Amniotic epithelial cell (primary cell): ENCODE data around the gene HMCN2.
"Not testable (repeated sequence)": the region's sequence is repeated elsewhere in the genome, so short reads cannot be mapped to it uniquely, and the experiment has no call there.

ENCODE experiments used
- DNase-seq: peaks from one replicate; pipeline ENCODE4 v3.0.0-alpha.2; 2010; ENCODE audit warnings: low read depth

HMCN2 gene

DNA sequence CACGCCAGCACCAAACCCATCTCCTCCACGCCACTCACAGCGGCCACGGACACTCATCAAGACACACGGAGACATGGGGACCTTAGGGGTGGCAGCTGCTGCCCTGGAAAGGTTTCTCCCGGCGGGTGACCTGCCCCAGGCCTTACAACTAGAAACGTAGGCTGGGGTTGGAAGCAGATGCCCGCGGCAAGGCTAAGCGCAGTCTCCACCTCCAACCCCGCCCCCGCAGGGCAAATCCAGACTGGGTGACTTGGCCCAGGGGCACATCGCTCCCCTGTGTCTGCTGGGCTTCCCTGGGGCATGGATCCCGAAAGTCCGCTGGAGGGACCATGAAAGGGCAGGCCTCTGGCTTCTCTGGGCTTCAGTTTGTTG lies 167.2 kb downstream of the HMCN2 start:
- DNase-seq, result no peak

DNA sequence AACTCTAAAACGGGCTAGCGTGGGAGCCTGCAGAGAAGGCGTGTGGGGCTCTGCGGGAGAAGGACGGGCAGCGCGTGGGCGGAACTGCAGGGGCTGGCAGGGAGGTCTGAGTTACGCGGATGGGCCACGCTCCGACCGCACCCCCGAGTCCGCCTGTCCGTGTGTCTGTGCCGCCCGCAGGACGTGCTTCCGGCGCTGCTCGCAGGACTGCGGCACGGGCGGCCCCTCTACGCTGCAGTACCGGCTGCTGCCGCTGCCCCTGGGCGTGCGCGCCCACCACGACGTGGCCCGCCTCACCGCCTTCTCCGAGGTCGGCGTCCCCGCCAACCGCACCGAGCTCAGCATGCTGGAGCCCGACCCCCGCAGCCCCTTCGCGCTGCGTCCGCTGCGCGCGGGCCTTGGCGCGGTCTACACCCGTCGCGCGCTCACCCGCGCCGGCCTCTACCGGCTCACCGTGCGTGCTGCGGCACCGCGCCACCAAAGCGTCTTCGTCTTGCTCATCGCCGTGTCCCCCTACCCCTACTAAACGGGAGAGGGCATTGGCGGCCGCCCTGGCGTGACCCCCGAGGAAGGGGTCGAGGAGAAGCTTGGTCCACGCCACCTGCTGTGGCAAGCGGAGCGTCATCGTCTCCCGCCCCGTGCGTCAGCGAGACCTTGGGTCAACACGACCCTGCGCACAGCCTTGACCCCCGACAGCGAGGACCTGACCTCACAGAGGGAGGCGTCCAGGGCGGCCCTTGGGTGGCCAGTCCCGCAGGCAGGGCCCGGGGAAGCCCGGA lies 167.8 kb downstream of the HMCN2 start:
- peak; percentile 27 for DNase-seq

DNA sequence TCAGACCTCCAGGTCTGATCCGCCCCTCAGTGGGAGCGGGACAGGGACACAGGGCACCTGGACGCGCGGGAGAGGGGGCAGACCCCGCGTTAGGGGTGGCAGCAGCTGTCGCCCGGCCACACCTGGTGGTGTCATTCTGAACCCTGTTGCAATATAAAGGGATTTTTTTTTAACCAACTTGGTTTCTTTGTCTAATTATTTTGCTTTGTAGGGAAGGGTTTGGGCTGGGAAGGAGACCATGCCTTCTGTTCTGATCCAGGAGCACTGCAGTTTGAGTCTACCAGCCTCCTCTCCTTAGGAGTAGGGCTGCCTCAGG lies 168.3 kb downstream of the HMCN2 start:
- no peak for DNase-seq

DNA sequence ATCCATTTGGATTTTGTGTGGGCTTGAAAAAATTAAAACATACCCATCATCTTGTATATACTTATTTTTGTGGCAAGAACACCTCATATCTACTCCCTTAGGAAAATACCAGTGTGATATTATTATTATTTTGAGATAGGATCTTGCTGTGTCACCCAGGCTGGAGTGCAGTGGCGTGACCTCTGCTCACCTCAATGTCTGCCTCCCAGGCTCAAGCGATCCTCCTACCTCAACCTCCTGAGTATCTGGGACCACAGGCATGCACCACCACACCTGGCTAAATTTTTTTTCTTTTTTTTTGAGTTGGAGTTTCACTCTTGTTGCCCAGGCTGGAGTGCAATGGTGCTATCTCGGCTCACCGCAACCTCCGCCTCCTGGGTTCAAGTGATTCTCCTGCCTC lies 169.1 kb downstream of the HMCN2 start:
- DNase-seq, result not testable (repeated sequence)

DNA sequence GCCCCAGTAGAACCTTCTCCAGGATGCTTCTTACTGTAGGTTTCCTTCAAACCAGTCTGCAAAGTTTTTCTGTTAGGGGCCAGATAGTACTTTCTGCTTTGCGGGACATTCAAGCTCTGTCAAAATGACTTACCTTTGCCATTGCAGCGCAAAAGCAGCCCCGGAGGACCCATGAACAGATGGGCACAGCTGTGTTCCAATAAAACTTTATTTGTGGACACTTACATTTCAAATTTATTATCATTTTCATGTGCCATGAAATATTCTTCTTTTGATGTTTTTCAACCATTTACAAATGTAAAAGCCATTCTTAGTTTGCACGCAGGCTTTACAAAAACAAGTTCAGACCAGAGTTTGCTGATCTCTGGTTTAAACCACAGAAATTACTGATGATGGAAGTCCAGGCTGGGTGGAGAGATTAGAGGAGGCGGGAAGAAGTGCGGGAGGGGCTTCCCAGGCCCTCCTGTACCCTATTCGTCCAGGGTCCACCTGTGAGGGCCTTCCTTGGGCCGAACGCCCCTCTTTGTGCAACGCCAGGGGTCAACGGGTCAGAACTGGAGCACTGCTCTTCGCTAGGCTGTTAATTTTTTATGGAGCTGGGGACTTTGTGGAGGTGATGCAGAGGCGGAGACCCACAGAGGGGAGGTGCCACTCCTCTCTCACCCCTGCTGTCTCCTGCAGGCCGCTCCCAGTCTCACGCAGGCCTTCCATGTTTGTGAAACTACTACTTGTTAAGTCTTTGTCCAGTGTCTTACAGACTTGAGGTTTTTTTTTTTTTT lies 171.6 kb downstream of the HMCN2 start:
- DNase-seq, result no peak

DNA sequence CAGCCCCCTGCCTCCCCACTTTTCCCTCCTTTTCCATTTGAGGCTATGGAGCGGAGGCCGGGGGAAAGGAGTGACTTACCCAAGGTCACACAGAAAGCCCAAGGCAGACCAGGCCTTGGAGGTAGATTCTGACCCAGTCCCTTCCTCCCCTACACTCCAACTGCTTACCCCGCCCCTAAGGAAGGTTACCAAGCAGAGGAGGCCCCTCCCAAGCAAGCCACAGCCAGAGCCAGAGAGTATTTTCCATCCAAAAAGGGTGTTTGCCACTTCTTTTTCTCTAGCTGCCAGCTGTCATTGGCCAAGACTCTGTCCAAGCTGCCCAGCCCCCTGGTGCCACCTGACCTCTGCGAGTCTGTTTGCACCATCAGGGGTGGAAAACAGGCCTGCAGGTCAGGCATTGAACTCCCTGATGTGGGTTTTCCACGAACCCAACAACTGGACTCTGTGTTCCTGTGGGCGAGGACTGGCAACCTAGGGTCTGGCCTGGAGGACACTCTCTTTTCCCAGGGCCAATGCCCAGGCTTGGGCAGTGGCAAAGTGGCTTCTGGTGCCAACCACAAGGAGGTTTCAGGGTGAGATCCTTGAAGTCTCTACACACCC lies 172.9 kb downstream of the HMCN2 start:
- DNase-seq, result no peak

DNA sequence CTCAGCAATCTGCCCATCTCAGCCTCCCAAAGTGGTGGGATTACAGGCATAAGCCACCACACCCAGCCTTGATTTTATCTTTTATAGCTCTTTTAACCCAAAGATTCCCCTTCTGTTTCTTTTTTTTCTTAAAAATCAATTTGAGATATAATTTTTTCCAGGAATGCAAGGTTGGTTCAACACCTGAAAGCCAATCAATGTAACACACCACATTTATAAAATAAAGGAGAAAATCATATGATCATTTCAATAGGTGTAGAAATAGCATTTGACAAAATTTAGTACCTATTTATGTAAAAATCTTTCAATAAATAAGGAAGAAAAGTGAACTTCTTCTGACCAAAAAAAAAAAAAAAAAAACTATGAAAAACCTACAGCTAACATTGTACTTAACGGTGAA lies 175.5 kb downstream of the HMCN2 start:
- no peak for DNase-seq

DNA sequence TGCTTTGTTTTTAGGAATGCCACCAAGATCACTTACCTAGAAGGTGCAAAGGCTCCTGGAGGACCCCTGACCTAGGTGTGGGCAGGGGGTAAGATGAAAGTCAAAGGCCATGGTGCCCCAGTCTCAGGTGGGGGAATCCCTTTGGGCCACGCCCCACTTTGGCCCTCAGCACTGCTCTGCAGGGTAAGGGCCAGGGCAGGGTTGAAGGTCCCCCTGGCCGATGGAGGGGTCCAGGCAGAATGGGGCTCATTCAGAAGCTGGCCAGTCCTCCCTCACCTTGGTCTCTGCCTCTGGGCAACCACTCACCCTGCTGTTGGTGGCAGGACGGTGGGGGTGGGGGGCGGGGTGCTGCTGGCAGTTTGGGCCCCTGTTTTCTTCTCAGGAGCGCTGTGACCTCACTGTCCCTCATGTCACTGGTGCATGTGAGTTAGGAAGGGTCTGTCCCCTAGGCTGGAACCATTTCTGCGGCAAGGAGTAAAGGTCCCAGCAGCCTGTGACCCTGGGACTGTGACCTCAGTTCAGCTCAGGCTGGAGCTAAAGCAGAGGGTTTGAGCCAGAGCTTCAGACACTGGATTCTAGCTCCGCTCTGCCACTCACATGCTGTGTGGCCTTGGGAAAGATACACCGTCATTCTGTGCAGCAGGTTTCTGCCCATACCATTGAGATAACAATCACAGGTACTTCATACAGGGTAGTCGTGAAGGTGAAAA lies 177.3 kb downstream of the HMCN2 start:
- DNase-seq, result no peak

DNA sequence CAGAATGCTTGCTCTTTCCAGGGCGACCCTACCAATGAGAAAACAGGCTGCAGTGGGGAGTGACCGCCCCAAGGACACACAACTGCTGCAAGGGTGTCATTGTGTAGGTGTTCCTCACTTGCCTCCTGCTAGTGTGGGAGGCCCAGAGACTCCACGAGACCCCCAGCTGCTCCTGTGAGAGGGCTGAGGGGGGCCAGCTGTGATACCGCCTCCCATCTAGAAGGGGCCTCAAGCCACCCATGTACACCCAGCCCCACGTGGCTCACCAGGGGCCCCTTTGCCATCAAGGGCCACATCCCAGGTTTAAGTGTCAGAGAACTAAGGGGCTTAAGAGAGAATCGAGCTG lies 177.9 kb downstream of the HMCN2 start:
- DNase-seq, result no peak

DNA sequence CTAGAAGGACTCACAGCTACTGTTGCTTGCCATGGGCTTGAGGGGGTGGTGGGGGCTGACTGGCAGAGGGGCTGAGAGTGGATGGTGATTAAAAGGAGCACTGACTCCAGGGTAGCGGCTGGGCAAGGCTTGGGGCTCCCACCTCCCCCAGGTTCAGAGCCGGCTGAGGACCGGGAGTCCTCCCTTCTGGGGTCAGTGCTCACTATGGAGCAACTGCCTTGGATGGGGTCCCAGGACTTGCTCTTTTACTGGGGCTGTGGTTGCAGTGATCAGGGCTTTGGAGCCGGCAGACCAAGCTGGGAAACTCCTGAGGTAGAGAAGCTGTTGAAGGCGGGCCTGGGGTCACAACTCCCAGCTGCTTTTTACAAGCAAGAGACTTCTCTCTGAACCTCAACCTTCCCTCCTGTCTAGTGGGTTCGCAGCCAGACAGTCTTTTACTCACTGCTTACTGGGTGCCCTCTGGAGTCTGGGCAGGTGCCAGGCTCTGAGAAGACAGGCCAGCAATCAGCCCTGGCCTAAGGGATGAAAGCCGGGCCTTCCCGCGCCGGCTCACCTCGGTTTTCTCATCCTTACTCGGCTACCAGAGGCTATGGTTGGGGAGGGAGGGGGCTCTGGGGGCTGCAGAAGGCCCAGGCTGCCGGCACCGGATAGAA lies 178.4 kb downstream of the HMCN2 start:
- DNase-seq, result no peak

DNA sequence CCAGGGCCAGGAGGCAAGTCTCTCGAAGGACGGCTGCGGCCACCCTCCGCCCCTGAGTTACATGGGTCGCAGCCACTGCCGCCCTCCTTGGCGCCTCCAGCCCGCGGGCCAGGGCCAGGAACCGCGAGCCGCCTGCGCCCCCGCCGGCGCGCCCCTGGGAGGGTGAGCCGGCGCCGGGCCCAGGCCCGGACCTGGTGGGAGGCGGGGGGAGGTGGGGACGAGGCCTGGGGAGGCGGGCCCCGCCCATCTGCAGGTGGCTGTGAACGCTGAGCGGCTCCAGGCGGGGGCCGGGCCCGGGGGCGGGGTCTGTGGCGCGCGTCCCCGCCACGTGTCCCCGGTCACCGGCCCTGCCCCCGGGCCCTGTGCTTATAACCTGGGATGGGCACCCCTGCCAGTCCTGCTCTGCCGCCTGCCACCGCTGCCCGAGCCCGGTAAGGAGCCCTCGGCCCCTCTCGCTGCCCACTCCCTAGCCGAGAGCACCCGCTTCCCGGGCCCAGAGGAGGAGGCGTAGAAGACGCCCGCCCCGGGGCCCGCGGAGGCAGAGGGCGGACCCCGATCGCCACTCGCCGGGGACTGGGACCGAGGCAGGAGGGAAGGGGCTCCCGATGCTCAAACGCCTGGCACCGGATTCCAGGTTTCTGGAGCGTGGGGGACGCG lies 179.1 kb downstream of the HMCN2 start, which contains the start of gene ASS1:
TSS of gene ASS1 (plus strand) at position 397 of the 657 bp plus-strand sequence. CDS start 7,268 bp downstream, outside the sequence.
- DNase-seq, result no peak

DNA sequence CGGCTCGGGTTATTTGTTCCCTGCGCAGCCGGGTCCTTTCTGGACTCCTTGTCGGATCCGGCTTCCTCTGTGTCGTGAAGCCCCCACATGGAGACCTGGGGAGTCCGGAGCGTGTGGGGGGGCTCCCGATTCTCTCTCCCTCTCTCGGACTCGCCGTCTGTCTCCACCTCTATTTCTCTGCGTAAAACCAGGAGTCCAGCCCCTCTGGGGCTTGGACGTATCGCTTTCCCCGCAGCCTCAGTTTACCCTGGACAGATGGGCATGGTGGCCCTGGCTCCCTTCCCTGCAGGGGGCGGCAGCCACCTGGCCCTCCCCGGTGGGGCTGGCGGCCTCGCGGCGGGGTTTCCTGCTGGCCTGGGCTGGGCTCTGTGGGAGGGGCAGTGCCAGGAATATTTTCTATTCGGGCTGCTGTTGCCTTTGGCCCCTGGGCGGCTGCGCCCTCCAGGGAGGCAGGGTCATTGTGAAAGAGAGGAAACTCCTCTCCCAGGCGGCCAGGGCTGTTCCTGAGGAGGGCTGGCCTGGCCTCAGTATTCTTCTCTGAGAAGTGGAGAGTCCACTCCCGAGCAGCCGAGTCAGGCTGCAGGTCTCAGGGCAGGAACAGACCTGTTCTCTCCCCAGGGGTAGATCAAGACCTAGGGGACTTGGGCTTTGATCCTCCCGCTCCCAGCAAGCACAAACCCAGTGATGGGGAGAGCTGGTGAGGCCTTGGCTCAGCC lies 179.9 kb downstream of the HMCN2 start:
- DNase-seq, result peak; percentile 71

DNA sequence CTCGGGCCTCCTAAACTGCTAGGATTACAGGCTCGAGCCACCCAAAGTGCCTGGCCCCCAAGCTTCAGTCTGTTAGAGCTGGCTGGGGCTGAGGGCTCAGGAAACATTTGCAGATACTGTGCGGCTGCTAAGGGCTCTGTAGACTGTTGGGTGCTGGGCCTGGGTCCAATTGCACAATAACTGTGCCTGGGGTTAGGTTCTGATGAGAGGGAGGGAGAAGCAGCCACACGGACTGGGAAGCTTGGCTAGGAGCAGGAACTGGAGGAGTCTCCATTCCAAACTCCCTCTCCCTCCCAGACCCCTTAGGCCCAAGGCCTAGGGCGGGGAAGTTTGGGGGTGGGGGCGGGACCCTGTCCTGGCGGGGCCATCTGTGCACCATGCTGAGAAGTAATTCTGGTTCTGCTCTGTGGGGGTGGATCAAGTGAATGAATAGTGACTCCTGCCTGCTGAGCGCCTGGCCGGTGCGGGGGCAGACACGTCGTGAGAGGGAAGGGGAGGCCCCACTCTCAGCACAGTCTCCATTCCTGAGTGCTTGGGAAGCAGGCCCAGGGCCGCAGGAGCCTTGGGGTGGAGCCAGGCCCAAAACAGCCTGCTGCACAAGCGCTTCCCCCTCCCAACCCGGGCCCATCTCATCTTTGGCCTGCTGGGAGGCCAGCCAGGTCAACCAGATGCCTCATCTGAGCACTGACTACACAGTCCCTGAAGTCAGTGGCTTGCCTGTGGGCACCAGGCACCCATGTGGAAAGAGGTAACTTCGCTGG lies 180.7 kb downstream of the HMCN2 start:
- DNase-seq, result peak; percentile 97

DNA sequence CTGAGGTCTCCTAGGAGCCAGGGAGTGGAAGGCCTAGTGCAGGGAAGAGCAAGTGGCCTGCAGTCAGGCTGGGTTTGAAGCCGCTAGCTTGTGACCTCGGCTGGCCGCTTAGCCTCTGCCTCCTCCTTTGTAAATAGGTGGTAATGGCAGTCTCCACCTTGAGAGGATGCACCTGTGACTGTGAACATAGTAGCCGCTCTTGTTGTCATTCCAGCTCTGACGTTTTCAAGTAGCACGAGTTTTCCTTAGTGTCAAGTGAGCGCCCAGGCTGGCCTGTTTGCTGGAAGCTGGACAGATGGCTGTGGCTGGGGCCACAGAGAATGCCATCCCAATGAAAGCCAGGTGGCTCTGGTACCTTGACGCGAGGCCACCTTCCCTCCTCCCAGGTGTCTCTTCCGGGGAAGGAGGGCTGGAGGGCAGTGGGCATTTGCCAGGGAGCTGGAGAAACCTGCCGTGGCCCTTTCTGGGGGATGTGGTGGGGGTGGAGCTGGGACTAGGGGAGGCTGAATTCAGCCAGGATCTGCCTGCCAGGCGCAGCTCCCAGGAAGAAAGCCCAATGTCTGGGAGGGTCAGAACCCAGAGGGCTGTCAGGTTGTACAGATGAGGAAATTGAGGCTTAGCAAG lies 181.7 kb downstream of the HMCN2 start:
- DNase-seq, result no peak

DNA sequence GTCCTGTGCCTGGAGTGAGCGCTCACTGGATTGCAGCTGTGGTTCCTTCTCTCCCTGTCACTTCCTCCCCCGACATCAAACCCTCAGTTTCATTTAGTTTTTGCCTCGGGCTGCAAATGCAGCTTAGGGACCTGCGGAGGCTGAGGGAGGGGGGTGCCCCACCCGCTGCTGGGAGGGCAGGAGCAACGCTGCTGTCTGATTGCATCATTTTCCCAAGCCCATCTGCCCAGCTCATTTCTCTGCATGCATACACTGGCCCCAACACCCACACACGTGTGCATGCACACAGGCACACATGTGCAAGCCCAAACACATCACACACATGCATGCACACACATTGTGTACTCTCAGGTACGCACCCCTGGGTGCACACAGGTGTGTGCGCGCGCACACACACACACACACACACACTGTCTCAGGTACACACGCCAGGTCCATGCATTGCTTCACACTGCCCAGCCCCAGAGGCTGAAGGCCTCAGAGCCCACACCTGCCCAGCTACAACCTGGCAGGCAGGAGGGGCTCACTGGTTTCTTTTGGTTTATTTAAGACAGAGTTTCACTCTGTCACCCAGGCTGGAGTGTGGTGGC lies 182.6 kb downstream of the HMCN2 start:
- peak; percentile 31 for DNase-seq

DNA sequence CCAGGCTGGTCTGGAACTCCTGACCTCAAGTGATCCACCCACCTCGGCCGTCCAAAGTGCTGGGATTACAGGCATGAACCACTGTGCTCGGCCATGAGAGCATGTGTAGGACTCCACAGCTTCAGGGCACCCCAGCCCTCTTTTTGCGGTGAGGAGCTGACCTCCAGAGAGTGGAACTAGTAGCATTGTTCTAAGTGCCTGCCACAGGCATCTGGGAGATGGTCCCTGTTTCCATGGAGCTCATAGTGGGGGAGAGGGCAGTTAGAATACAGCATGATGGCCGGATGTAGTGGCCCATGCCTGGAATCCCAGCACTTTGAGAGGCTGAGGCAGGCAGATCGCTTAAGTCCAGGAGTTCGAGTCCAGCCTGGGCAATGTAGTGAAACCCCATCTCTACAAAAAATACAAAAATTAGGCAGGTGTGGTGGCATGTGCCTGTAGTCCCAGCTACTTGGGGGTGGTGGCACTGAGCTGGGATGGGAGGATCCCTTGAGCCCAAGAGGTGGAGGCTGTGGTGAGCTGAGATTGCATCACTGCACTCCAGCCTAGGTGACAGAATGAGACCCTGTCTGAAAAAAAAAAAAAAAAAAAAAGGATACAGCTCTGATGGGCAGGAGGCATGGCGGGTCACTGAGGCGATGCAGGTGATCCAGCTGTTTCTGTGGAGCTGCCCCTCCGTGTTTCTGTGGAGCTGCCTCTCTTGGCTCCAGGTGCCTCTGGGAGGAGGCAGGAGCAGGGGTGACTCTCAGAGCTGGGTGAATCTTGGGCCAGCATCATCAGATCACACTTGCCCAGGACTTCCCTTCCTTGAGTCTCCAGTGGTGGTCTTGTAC lies 183.4 kb downstream of the HMCN2 start:
- DNase-seq, result no peak

DNA sequence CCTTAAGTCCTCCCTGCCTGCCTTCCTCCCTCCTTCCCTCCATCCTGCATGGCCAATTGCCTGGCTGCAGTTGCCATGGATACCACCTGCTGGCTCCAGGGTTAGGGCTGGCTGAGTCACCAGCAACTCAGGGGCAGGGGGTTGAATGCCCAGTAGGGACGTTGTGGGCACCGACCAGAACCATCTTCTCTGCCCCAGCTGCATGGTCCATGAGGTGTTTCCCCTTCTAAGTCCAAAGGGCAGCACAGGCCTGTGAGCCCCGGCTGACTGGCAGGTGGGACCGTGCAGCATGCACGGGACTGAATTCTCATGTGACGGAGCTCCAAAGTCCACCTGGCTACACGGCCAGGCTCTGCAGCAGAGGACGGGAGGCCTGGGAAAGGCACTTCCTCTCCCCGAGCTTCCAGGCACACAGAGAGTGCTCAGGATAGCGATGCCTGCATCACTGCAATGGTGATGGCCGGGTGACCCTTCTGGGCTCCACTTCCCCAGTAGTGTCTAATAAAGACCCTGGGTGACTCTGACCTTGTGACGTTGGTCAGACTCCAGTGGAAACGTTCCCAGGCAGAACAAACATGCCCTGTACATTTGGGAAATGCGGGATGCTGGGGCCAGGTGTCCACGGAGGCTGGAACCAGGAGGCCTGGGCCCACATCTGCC lies 184.9 kb downstream of the HMCN2 start:
- no peak for DNase-seq

DNA sequence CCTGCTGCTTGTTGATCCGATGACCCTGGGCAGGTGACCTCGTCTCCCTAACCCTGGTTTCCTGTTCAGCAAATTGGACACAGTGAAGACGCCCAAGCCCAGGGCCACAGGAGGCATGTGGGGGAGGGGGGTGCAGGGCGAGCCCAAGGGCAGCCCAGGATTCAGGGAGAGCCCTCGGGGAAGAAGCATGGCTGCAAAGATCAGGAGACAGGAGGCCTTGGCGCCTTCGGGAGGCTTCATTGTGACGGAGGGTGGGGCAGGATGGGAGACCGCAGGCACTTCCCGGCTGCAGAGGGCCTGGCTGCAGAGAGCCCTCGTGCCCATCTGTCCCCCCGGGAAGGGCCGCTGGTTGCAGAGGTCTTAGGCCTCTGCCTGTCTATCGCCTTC lies 185.4 kb downstream of the HMCN2 start:
- DNase-seq, result no peak
